ELR (cell line): ENCODE results near the gene DUT.
"Not testable (repeated sequence)": the region's sequence is repeated elsewhere in the genome, so short reads cannot be mapped to it uniquely, and the experiment has no call there.

Experiments used
- DNase-seq: peaks from one replicate; pipeline ENCODE4 v3.0.0-alpha.2; 2015; ENCODE audit warnings: low read depth

The DUT gene

DNA sequence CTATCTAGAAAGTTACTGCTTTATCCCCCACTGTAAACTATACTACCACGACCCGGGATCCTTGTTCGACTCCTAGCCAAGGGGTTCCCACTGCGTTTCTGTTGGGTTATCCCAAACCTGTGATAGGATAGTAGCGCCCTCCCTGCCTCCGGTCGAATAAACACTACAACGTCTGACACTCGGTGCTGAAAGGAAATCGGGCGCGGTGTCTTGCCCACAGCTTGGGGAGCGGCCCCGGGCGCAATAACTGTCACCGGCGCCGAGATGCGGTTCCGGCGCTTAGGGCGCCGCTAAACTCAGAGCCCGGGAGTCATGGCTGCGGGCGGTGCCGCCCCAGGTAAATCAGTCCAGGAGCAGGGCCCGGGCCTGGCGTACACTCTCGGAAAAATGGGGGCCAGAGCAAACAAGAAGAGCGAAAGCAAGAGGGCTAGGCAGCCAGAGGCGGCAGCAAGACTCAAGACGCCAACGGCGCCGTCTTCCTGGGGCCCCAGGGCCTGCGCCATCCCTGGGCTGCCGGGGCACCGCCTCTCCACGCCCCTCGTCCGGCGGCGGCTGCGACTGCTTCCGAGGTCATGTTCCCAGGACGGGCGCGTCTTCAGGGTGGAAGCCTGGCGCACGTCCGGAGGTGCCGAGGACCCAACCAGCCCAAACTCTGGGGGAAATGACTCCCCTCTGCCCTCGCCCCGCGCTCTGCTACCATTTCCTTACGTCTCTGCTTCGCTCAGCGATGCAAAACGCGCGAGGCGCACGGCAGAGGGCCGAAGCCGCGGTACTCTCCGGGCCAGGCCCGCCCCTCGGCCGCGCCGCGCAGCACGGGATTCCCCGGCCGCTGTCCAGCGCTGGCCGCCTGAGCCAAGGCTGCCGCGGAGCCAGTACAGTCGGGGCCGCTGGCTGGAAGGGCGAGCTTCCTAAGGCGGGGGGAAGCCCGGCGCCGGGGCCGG lies at the start of gene DUT:
TSS of gene DUT (plus strand) at position 575 of the 941 bp plus-strand sequence. CDS start at position 662, 87 bp downstream.
- peak; percentile 82 for DNase-seq

DNA sequence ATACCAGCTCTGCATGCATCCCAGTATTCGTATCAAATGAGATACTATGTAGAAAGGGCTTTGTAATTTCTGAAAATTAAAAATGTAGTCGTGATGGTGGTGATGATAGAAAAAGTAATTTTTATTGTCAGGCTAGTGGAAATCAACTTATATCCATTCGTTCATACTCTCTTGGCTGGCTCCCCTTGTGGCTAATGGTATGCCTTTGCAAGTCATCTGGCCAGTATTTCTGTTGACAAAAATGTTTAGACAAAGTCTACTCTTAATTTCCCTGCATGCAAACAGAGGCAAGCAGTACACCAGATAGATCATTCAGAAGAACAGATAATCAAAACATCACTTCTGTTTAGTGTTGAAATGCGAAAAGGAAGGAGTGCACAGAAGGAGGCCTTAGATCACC lies 49.6 kb upstream of the DUT start:
- no peak for DNase-seq

DNA sequence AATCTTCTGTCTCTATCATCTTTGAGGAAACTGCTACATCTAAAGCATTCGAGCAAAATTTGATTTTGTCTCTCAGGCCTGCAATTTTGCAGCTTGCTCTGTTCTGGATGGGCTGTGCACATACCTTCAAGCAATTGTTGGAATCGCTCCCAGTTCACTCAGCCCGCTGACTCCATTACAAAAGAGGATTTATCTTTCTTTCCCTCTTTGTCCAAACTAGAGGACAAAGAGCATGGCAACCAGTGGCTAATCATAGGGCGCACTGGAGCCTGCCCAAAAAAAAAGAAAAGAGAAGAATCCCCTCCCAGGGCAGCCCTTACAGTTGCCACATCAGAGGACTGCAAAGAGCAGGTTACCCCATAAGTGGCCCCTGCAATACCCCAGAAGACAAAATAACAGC lies 49.0 kb upstream of the DUT start:
- DNase-seq, result no peak

DNA sequence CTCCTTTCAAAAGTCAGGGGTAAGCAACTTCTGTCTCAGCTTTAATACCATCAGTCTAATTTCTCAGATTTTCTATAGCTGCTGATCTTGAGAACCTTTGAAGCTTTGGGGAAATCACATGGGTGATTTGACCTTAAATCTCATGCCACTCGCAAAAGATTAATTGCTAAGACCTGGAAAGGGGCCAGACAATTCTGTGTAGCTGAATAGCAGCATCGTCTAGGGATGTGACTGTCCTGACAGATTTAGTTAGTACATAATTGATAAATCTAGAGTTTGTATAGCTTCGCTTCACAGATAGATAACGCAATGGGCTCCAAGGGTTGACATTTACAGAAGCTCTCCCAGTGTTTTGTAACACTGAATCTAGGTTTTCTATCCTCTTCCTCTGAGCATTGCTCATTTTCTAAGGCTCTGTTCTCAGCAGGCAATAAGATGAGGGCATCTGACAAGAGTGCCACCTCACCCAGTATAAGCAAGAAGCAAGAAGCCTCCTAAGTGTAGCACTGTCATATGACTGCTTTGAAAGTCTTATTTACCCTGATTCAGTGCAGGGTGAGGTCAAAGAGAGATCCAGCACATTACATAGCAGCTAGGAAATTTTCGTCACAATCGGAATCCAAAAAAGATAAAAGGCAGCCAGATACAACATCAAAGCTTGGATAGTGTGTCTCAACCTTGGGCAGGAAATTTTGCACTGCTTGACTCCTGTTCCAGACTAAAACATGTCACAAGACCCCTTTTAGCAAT lies 47.7 kb upstream of the DUT start:
- DNase-seq, result no peak

DNA sequence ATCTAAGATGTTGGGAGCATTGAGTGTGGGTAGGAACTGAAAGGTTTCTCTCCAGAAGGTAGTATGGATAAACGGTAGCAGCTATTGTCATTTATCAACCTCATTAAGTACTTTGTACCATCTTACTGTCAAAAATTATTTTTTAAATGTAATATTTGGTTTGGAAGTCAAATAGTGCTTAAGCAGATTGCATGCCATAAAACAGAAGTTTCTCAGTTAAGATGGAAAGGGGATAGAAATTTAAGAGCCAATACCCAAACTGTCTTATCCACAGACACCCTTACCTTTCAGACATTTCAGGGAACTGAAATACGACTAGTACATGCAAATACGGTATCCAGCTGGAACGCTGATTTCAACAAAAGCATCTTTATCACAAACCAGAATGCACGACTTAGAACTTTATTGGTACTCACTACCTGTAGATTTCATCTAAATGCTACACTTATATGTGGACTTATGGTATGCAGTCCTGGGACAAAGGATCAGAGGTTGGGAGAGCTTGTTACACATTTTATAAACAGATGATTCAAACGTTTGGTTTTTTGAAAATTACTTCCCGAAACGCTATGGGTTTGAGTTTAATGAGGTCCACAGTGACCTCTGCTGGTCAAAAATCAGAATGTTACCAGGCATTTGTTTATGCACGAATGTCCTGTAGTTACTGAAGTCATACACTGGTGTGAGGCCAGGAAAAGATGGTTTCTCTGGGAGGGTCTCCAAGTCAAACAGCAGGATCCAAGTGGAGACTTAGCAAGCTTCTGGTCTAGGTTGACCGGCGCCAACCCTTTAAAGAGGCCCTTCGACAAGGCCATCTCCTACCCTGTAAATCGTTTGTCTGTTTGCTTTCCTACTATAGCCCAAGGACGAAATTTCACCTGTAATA lies 45.7 kb upstream of the DUT start:
- peak; percentile 83 for DNase-seq

DNA sequence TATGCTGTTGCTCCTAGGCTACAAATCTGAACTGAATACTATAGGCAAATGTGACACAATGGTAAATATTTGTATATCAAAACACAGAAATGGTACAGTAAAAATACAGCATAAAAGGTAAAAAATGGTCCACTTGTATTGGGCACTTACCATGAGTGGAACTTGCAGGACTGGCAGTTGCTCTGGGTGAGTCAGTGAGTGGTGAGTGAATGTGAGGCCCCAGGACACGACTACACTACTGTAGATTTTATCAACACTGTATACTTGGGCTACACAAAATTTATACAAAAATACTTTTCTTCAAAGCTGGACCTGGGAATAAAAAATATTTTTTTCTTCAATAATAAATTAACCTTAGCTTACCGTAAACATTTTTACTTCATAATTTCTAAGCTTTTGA lies 41.6 kb upstream of the DUT start:
- peak; percentile 26 for DNase-seq

DNA sequence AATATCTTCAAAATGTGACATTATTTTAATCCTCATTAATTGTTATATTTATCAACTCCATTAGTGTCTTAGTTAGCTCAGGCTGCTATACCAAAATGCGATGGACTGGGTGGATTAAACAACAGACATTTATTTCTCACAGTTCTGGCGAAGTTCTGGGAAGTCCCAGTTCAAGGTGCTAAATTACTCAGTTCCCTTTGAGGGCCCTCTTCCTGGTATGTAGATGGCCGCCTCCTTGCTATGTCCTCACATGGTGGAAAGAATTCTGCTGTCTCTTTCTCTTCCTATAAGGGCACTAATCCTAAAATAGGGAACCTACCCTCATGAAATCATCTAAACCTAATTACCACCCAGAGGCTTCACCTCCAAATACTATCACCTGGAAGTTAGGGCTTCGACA lies 38.8 kb upstream of the DUT start:
- DNase-seq, result no peak

DNA sequence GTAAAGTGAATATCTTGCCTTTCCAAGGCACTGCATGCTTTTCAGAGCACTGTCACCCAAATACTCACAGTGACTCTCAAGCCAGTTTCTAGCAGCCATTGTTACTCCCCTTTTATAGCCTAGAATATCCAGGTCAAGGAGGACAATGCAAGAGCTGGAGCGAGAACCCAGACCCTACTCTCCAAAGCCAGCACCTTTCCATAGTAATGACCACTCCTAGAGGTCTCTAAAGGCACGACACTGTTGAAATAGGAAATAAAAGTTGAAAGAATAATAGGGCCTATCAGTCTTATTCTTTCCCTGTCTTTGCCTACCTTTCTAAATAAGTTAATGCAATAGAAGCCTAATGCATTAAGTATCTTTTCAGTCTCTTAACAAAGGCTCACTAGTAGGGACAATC lies 33.6 kb upstream of the DUT start:
- DNase-seq, result no peak

DNA sequence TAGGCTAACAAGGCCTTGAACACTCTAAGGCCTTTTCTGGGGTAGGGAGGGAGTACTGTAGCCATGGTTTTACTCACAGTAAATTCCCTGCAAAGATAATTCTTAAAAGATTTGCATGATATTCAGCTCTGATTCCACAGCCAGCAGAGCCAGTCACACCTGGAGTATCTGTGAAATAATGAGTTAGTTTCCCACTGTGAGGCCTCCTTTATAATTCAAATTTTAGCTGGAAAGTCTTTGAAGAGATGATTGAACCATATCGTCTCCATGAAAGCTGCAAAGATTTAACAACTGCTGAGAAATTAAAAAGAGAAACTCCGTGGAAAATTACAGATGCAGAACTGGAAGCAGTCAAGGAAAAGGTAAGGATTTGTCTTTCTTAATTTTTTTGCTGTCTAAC lies 32.3 kb upstream of the DUT start:
- DNase-seq, result no peak

DNA sequence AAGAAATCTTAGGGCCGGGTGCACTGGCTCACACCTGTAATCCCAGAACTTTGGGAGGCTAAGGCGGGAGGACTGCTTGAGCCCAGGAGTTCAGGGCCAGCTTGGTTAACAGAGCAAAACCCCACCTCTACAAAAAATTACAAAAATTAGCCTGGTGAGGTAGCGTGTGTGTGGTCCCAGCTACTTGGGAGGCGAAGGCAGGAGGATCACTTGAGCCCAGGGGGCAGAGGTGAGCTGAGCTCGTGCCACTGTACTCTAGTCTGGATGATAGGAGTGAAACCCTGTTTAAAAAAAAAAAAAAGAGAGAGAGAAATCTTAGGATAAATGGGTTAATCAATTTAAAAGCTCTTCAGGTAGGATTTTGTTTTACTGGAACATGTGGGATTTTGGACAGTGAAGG lies 31.2 kb upstream of the DUT start:
- no peak for DNase-seq

DNA sequence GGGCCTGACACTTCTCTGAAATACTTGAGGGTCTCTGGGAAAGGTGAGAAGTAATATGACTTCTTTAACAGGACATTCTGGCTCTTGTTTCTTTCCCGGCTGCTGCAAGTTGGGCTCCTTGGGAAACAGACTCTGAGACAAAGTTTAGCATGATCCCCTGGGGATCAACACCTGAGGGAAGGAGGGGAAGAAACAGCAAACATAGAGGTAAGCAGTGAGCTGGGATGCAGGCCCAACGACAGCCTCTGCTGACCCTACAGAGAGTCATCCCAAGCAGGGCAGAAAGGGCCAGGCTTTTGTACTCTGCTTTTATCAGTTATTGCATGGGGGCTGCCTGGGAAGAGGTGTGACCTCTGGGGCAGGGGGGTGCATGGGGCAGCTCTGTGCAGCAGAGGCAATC lies 26.8 kb upstream of the DUT start:
- no peak for DNase-seq

DNA sequence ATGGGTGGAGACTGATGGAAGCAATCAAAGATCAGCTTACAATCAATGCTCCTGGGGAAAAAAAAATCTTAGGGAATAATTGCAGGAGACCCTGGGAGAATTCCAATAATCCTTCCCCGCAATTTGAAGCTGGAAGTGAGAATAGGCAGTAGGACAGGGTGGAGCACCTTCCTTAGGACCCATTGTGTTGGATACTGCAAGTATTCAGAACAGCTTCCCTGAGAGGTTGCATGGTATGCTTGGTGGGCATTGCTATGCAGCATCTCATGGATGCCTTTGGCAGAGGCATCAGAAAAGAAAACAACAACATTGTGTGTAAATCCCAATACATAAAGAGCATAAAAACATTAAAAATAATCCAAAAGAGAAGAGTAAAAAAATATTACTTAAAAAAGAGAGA lies 24.6 kb upstream of the DUT start:
- no peak for DNase-seq

DNA sequence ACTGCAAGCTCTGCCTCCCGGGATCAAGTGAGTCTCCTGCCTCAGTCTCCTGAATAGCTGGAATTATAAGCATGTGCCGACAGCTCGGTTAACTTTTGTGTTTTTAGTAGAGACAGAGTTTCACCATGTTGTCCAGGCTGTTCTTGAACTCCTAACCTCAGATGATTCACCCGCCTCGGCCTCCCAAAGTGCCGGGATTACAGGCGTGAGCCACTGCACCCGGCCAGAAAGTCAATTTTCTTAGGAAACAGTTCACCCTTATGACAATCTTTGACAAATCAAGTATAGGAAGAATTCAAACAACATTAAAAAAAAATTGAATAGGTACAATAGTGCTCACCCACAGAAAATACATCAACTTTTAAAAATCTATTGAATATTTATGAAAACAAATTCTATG lies 23.6 kb upstream of the DUT start:
- DNase-seq, result no peak

DNA sequence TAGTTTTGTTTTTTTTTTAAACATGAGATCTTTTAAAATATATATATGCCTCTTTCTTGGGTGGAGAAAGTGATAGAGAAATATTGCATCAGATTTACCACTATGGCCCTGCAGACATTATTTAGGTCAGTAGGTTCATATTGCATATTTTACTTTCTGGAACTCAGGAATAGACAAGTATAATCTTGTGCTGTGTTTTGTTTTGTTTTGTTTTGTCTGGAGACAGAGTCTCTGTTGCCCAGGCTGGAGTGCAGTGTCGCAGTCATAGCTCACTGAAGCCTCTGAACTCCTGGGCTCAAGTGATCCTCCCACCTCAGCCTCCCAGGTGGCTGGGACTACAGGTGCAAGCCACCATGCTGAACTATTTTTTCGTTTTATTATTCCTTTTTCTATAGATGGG lies 21.5 kb upstream of the DUT start:
- no peak for DNase-seq

DNA sequence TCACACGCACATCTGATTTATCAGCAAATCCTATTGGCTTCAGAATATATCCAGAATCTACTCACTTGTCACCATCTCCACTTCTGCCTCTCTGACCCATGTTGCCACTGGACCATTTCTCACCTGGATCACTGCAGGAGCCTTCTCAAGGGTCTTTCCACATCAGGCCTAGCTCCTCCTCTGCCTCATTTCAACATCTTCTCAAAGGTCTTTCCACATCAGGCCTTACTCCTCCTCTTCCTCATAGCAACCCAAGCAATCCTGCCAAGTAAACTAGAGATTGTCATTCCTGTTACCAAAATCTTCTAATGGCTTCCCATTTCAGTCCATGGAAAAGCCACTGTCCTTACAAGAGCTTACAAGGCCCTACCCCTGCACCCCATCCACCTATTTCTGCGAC lies 18.0 kb upstream of the DUT start:
- no peak for DNase-seq

DNA sequence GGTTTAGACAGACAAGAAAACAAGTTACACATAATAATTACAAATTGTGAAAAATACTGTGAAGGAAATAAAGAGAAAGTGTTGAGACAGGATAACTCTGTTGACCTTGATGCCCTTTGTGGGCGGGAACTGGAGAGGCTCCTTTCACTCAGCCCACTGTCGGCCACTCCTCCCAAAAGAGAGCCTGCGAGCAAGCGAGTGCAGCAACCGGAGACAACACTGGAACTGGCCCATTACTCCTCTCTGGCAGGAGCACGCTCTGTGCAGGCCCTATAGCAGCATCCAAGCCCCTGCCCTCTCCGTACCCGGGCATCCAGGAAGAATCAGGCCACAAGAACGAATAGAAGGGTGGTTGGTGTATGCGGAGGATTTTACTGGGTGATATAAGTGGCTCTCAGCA lies 16.2 kb upstream of the DUT start:
- no peak for DNase-seq

DNA sequence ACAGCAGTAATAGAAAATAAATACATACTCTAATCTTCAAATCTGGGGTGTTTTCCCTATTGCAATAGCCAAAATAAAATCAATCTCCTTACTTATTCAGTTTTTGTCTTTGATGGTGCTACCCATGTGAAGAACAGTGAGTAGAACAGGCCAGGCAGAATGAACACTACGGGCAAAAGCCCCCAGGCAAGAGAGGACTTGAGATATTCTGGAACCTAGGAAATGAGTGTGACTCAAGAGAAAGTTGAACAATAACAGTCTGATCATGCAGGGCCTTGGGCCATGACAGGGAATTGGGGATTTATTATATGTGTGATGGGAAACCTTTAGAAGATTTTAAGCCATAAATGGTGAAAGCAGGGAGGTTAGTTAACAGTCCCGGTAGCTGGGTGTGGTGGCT lies 14.0 kb upstream of the DUT start:
- DNase-seq, result peak; percentile 19

DNA sequence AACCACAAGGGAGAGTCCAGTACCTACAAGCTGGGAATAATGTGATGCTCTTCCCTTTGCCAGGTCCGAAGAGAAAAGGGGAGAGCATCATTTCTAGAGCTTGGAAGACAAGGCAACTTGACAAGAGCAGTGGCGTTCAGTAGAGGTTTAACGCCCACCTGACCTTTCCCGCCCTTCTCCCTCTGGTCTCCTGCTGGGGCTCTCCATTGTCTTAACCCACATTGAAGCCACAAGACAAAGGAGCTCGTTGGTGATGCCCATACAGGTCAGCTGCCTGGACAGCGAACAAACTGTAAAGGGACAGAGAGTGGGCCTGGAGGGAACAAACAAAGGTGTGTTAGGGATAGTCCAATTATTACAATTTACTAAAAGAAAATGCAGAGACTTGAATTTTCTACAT lies 13.1 kb upstream of the DUT start:
- DNase-seq, result no peak

DNA sequence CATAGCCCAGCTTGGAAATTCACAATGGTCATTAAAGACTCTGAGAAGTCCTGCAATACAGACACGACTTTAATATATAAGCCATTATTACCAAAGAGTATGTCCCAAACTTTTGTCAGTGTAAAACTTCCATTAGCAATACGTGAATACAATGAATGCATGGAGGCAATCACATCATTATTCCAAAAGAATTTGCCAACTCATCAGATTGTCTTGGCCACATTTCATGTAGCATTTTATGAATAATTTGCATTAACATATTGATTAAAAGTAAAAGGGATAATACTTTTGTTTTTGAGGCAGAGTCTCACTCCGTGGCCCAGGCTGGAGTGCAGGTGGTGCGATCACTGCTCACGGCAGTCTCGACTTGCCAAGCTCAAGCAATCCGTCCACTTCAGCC lies 7.9 kb upstream of the DUT start:
- DNase-seq, result no peak

DNA sequence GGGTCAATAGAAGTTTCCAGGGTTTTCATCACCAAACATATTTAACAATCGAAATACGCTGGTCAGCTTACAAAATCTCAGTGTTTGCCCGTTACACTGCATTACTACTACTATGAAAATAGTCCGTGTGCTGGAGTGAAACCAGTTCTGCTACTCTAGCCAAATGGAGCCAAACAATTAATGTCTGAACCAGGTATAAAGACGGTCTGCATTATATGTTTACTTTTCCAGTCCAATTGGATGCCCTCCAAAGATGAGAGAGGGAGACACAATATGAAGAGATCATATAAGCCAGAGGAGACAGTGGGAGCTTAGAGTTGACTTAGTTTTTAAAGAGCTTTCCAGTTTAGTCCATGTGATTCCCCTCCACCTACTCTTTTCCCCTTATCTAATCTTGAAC lies 6.3 kb upstream of the DUT start:
- DNase-seq, result no peak

DNA sequence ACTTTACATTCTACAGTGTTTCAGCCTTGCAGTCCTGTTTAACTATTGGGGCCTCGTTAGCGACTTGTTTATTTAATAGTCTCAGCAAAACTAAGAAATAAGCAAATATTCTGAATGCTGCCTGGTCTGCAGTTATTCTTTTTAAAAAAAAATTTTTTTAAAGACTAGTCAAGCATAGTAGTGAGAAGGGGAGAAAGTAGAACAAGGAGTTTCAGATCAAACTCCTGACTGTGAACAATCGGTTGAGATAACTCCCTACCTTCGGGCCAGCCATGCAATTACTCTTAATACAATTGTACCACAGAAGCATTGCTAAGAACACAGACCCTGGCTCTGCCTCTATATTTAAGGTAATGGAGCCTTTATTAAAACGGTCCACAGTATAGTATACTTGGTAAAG lies 5.8 kb upstream of the DUT start:
- no peak for DNase-seq

DNA sequence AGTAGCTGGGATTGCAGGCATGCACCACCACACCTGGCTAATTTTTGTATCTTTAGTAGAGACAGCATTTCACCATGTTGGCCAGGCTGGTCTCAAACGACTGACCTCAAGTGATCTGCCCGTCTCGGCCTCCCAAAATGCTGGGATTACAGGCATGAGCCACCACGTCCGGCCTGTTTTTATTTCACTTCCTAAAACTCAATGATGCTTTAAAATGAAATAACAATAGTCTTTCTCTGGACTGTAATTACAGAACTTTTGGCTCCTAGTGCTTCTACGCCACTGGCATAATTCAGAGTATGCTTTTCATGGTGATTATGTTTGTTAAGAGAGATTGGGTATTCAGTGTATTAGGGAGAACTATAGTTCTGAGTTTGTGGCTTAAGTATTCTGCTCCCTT lies 5.0 kb upstream of the DUT start:
- DNase-seq, result not testable (repeated sequence)
